Hematopoietic multipotent progenitor cell treated with erythropoietin and hydrocortisone succinate and interleukin-3 and kit ligand, for 17 days (in vitro differentiated cells): ENCODE data around the gene CPLANE2.
"Not testable (repeated sequence)": the region's sequence is repeated elsewhere in the genome, so short reads cannot be mapped to it uniquely, and the experiment has no call there.

Experiments used
- DNase-seq: peaks from one replicate; pipeline ENCODE4 v3.0.0-alpha.2; 2015; ENCODE audit warnings: low spot score

The CPLANE2 gene

DNA sequence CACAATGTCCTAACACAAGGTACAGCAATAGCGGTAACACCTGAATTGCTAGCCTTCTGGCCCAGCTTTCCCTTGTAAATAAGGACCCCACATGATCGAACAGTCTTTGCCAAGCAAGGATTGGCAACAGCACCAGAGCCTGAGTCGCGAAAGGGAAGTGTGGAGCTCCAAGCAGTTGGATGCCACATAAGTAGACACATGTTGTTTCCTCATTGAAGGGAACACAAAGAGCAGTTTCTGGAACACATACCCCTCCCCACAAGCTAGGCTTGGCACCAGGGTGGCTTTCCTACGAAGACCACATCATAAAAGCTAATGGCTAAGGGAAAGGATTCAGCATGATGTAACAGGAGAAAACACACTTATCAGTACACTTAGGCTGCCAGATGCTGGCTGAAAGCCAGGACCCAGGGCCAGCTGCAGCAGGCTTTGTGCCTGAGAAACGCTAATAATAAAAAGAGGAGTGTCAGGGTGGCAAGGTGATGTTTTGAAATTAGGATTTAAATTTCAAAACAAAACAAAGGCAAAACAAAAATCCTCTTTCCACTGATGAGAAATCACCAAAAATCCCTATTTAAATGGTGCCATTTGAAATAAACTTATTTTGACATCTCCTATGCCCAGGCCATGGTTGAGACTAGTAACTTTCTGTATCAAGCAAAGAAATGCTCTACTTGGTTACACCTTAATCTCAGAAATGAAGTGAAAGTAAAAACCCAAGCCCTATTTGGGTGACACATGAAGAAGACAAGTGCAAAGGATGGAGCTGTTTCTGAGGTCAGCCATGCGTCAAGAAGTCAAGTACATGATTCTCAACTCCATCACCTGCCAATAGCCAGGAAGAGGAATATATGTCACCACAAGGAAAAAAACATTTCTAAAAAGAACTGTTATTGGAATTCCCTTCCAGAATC, 11.9 kb upstream of the CPLANE2 start:
- DNase-seq = peak; percentile 97

- no peak for DNase-seq
Observed at GRCh38 chr1:16248007-16248436, 11.0 kb upstream of the CPLANE2 start.

- DNase-seq = no peak
Observed at GRCh38 chr1:16247441-16247840, 10.5 kb upstream of the CPLANE2 start.

- DNase-seq = peak; percentile 44
Observed at GRCh38 chr1:16246961-16247360, 10.0 kb upstream of the CPLANE2 start.

GRCh38 chr1:16246239-16246638, 9.3 kb upstream of the CPLANE2 start:
- not testable (repeated sequence) for DNase-seq

GRCh38 chr1:16245476-16246196, 8.7 kb upstream of the CPLANE2 start:
- DNase-seq = no peak

GRCh38 chr1:16244650-16245285, 7.8 kb upstream of the CPLANE2 start:
- DNase-seq = no peak

GRCh38 chr1:16243936-16244649, 7.1 kb upstream of the CPLANE2 start:
- DNase-seq = peak; percentile 97

DNA sequence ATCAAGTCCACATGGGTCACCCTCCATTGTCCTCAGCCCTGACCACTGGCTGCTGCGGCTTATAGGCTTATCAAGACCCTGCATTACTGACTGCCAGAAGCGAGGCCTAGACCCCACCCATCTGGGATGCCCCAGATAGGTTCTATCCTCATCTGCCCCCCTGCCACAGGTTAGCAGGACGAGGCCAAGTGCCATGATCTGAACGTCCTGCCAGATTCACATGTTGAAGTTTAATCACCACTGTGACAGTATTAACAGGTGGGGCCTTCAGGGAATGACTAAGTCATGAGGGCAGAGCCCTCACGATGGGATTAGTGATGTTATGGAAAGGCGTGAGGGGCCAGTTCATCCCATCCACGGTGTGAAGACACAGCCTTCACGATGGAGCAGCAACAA, 6.2 kb upstream of the CPLANE2 start:
- peak; percentile 74 for DNase-seq

GRCh38 chr1:16242556-16243214, 5.7 kb upstream of the CPLANE2 start:
- no peak for DNase-seq

DNA sequence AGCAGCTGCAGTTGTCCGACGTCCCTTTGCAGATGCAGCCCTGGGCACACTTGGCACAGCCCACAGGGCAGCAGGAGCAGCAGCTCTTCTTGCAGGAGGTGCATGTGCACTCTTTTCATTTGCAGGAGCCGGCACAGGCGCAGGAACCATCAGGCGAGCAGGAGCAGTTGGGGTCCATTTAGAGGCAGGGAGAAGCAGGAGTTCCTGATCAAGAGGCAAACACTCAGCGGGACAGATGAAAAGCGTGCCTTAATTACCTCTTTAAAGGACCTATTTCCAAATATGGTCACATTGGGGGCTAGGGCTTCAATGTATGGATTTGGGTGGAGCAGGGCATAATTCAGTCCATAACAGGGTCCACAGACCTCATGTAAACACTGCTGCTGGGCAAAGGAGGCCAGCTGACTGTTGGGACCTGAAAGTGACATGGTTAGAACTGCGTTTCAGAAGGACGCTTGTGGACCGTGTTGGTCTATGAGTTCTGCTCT, 4.3 kb upstream of the CPLANE2 start:
- no peak for DNase-seq

- no peak for DNase-seq
Observed at GRCh38 chr1:16239972-16240491, 3.0 kb upstream of the CPLANE2 start.

DNA sequence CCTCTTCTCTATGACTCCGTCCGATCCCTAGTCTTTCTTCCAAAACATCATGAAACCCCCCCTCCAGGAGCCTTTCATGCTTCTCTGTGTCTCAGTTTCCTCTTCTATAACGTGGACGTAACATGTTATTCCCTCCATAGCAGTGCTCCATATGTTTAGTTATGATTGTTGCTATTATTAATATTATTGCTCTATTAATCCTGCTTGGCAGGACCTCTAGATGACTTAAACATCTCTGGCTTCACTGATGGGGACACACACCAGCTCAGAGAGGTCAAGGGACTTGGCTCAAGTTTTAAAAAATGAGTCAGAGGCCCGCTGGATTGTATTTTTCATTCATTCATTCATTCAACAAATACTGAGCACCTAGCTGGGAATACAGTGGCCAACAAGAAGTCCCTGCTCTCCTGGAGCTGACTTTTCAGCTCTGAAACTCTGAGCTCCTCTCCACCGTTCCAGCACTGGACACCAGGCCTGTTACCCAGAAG, 404 bp upstream of the CPLANE2 start:
- DNase-seq = no peak

DNA sequence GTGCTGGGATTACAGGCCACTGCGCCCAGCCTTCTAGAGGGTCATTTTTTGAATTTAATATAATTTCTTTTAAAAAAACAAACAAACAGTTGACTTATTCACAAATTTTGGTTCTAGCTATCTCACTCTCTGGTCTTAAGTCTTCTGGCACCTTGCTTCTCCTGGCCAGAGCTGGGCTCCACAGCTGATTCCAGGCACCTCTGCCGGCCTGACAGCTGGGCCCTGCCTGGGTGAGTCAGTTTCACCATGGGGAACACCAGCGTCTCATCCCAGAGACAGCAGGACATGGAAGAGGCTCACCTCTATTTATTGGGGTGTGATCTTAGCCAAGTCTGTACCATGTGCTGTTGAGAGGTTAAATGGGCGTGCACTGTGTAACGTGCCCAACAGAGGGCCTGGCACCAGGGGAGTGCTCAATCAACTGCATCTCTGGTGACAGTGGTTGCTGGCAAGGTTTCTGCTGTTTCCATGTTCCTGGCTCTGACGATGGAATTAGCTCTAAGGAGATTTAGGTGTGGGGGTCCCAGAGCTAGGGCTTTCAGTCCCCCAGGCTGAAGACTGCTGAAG, 956 bp downstream of the CPLANE2 start:
- peak; percentile 83 for DNase-seq

- DNase-seq = no peak
Observed at GRCh38 chr1:16235347-16235746, 1.6 kb downstream of the CPLANE2 start.

- DNase-seq = no peak
Observed at GRCh38 chr1:16233431-16233830, 3.6 kb downstream of the CPLANE2 start.

DNA sequence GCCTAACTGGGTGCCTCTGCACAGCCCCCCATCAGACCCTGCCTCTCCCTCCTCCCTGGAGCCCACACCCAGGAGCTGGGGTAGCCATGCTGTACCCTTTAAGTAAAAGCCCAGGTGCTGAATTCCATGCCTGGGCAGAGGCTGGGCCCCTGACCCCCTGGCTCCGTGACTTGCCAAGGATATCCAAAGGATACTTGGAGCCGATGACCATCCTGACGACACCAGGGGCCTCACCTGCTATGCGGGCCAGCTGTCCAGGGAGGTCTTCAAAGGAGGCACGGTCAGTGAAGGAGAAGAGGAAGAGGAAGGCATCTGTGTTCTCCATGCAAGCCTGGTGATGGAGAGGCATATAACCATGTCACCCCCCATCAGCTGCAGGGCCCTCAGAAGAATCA, 4.7 kb downstream of the CPLANE2 start:
- no peak for DNase-seq

DNA sequence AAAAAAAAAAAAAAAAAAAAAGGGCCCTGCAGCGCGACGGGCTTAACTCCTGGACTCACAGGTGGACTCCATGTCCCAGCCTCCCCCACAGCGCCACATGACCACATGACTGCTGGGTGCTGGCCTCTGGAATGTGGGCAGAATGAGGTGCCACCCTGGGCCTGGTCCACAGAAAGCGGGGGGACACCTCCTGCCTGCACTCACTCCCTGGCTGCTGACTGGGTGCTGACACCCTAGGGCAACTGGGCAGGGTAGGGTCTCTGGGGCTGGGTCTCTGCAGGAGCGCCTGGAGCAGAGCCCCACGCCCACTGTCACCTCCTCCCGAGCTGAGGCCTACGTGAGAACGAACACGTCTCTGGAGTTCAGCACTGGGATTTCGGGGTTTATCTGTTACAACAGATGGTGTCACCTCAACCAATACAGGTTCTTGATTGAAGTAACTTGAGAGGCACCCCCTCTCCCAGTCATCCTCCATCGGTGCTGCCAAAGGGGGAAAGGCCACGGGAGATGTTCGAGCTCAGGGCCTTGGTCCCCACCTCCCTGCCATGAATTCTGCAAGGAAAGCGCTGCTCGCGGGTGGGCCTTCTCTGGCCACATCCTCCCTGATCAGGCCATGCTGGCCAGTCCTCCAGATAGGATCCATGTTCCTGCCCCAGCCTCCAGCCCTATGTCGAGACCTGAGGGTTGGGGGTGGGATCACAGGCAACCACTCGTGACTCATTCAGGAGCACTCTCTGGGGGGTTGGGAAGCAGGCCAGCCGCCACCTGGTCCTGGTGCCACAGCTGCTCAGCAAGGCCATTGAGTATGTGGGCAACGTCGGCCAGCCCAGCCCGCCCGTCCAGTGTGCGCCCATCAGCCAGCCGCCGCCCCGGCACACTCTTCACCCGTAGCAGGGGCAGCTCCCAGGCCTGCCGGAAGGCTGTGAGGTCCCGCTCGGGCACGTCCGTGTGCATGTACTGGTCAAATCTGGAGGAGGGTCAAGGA, 5.4 kb downstream of the CPLANE2 start:
- DNase-seq = peak; percentile 4

GRCh38 chr1:16230744-16231143, 6.2 kb downstream of the CPLANE2 start:
- DNase-seq = no peak
